Measurements from ENCODE around the gene CCDC97.
"Not testable (repeated sequence)": the region's sequence is repeated elsewhere in the genome, so short reads cannot be mapped to it uniquely, and the experiment has no call there.

The CCDC97 gene

DNA sequence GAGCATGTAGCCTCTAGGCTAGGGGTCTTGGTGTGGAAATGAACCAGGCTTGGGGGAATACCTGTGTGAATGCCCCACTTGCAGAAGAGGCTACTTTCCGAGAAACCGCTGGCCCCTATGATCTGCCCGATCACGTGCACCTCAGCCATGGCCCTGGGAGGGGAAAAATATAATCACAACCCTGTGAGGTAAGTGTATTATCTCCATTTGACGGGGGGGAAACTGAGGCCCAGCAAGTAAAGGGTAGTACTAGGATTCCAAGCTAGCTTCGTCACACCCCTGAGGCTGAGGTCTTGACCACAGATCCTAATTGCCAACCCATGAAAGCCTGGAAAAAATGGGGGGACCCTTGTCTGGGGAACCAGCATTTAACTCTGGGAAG, 53.4 kb downstream of the CCDC97 start:
- Histone ChIP-seq H3K27me3 (ENCODE audit: low read depth) (no peaks in the 10 kb centered on the region), H3K9me3 (no peaks in the 10 kb centered on the region), H3K4me3 (peak overlapping the region; percentile 80), H3K4me1 (peaks cover 5% of the 10 kb centered on the region), H3K36me3 (replicated peaks) (no peaks in the 10 kb centered on the region)
- no peak for DNase-seq (ENCODE audit: low spot score in 2 of 2)
- in situ Hi-C loops (cut with MboI; ENCODE audit: low sequenced_read_pairs) = no loop called here

DNA sequence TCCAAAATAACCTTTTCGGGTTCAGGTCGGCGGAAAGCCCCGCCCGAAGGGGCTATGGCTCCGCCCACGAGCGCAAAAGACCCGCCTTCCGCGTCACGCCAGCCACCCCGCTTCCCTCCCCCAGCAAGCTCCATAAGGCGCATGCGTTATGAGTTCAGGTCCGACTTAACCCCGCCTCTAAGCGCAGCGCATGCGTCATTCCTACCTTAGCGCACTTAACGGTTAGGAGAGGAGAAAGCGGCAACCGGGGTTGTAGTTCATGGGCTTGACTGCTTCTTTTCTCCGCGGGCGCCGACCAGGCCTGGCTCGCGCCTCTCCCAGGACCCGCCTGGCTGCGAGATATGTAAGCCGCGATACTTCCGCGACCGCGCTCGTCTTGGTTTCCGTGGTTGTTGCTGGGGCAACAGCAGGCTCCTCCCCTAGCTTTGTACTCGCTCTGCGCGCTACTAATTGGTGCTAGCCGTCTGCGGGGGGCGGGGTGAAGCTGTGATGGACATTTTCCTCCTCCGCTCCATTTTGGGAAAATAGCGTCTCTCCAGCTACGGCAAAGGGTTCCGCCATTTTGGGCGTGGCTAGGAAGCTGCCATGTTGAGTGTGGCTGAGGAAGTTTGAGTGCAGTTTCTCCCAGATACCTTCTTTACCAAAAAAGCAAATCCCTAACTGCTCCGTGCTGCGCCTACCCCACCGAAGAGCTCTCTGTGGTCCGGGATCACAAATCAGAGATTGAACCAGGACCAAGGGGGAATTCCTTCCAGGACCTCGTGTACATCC, 54.0 kb downstream of the CCDC97 start, which contains the start of gene B9D2:
Gene B9D2 (minus strand): TSS at position 397 of the 771 bp plus-strand sequence. CDS start 630 bp downstream, outside the sequence.
- Histone ChIP-seq H3K27me3 (ENCODE audit: low read depth) (no peaks in the 10 kb centered on the region), H3K4me3 (peak within 1 kb of the TSS; percentile 80), H3K36me3 (replicated peaks) (no peaks in the 10 kb centered on the region), H3K4me1 (peaks cover 5% of the 10 kb centered on the region), H3K9me3 (no peaks in the 10 kb centered on the region)
- in situ Hi-C loops (cut with MboI; ENCODE audit: low sequenced_read_pairs) = no loop called here
- peak; percentile 96 to 99 for DNase-seq (ENCODE audit: low spot score in 2 of 2)

DNA sequence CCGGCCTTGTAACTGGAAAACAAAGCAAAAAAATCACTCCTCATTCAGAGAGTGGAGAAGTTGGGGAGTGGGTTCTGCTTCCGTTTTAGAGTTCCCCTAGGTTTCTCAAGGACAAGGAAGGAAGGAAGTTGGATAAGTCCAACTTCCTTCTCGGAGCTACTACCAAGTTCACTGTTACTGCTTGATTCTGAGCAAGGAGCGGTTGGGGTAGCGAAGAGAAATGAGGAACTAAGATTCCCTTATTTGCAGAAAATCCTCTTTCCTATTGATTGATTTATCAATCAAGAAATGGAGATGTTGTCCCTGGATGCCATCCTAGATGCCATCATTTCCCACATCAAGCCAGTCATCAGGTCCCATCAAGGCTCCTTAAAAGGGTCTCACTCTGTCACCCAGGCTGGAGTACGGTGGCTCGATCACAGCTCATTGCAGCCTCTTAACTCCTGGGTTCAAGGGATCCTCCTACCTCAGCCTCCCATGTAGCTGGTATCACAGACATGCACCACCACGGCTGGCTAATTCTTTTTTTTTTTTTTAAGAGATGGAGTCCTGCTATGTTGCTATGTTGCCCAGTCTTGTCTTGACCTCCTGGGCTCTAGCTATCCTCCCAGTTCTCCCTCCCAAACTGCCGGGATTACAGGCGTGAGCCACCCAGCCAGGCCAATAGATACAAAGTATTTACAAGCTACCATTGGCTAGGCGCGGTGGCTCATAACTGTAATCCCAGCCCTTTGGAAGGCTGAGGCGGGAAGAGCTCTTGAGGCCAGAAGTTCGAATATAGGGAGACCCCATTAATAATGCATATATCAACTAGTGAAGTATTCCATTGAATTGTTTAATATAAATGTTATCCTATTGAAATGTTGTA, 54.8 kb downstream of the CCDC97 start:
- H3K4me1 ChIP-seq = peaks cover 5% of the 10 kb centered on the region
- H3K4me3 ChIP-seq = peak overlapping the region; percentile 80
- no peak for DNase-seq (ENCODE audit: low spot score in 2 of 2)
- no peaks in the 10 kb centered on the region for H3K36me3 ChIP-seq (replicated peaks)
- in situ Hi-C loops (cut with MboI; ENCODE audit: low sequenced_read_pairs) = no loop called here
- no peaks in the 10 kb centered on the region for H3K27me3 ChIP-seq (ENCODE audit: low read depth)
- no peaks in the 10 kb centered on the region for H3K9me3 ChIP-seq

DNA sequence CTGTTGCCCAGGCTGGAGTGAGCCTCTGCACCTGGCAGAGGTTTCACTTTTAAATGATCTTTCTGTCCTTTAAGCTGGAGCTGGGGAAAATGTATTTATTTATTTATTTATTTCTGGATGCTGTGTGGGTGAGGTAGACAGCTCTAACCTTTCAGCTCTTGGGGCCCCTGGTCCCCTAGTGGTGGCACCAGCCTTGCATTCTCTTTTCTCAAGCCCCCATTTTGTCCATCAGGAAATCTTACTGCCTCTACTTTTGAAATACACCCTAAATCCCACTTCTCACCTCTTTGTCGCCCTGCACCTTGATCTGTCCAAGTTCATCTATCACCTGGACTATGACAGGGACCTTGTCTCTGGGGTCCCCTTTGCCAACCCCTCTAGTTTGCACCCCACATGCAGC, 56.1 kb downstream of the CCDC97 start:
- no peak overlapping the region for H3K4me3 ChIP-seq
- no peaks in the 10 kb centered on the region for H3K27me3 ChIP-seq (ENCODE audit: low read depth)
- peaks cover 5% of the 10 kb centered on the region for H3K4me1 ChIP-seq
- no peaks in the 10 kb centered on the region for H3K9me3 ChIP-seq
- no peak for DNase-seq (ENCODE audit: low spot score in 2 of 2)
- in situ Hi-C loops (cut with MboI; ENCODE audit: low sequenced_read_pairs) = no loop called here
- no peaks in the 10 kb centered on the region for H3K36me3 ChIP-seq (replicated peaks)

DNA sequence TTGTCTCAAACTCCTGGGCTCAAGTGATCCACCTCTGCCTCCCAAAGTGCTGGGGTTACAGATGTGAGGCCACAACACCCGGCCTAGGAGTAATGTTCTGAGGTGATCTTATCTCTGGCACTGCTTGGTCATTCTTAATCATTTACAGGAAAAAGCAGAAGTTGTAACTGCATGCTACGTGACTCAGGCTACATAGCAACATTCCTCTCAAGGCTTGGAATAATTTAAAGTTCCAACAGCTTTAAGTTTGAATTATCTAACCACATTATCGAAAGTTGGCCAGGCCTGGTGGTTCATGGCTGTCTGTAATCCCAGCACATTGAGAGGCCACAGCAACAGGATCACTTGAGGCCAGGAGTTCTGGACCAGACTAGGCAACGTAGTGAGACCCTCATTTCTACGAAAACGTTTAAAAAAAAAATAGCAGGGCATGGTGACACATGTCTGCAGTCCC, 57.9 kb downstream of the CCDC97 start:
- Histone ChIP-seq H3K4me1 (peaks cover 5% of the 10 kb centered on the region), H3K36me3 (replicated peaks) (no peaks in the 10 kb centered on the region), H3K4me3 (no peak overlapping the region), H3K27me3 (ENCODE audit: low read depth) (no peaks in the 10 kb centered on the region), H3K9me3 (no peaks in the 10 kb centered on the region)
- in situ Hi-C loops (cut with MboI; ENCODE audit: low sequenced_read_pairs) = no loop called here
- no peak for DNase-seq (ENCODE audit: low spot score in 2 of 2)

DNA sequence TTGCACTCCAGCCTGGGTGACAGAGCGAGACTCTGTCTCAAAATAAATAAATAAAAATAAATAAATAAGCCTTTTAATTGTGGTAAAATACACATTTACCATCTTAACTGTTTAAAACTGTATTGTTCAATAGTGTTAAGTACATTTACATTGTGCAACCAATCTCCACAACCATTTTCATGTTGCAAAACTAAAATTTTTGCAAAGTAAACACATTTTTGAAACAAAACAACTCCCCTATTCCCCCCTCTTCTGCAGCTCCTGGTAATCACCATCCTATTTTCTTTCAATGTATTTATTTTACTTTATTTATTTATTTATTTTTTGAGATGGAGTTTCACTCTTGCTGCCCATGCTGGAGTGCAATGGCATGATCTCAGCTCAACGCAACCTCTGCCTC, 59.8 kb downstream of the CCDC97 start:
- H3K4me3 ChIP-seq = no peak overlapping the region
- H3K9me3 ChIP-seq = no peaks in the 10 kb centered on the region
- DNase-seq (ENCODE audit: low spot score in 2 of 2) = no peak
- no peaks in the 10 kb centered on the region for H3K27me3 ChIP-seq (ENCODE audit: low read depth)
- H3K4me1 ChIP-seq = no peaks in the 10 kb centered on the region
- in situ Hi-C loops (cut with MboI; ENCODE audit: low sequenced_read_pairs) = no loop called here
- H3K36me3 ChIP-seq (replicated peaks) = no peaks in the 10 kb centered on the region

DNA sequence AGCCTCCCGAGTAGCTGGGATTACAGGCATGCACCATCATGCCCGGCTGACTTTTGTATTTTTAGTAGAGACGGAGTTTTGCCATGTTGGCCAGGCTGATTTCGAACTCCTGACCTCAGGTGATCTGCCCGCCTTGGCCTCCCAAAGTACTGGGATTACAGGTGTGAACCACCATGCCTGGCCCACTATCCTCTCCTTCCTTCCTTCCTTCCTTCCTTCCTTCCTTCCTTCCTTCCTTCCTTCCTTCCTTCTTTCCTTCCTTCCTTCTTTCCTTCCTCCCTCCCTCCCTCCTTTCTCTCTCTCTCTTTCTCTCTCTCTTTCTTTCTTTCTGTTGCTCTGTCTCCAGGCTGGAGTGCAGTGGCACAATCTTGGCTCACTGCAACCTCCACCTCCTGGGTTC, 61.1 kb downstream of the CCDC97 start:
- in situ Hi-C loops (cut with MboI; ENCODE audit: low sequenced_read_pairs); H3K27me3 ChIP-seq (ENCODE audit: low read depth); H3K9me3 ChIP-seq; DNase-seq (ENCODE audit: low spot score in 2 of 2); H3K4me1 ChIP-seq; H3K4me3 ChIP-seq; H3K36me3 ChIP-seq (replicated peaks): not testable (repeated sequence)

DNA sequence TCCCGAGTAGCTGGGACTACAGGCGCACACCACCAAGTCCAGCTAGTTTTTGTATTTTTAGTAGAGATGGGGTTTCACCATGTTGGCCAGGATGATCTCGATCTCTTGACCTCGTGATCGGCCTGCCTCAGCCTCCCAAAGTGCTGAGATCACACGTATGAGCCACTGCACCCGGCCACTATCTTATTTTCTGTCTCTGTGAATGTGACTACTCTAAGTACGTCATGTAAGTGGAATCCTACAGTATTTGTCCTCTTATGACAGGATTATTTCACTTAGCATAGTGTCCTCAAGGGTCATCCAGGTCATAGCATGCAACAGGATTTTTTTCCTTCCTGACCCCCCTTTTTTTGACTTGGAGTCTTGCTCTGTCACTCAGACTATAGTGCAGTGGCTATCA, 61.6 kb downstream of the CCDC97 start:
- Histone ChIP-seq H3K27me3 (ENCODE audit: low read depth) (no peaks in the 10 kb centered on the region), H3K4me1 (no peaks in the 10 kb centered on the region), H3K4me3 (no peak overlapping the region), H3K9me3 (no peaks in the 10 kb centered on the region), H3K36me3 (replicated peaks) (no peaks in the 10 kb centered on the region)
- in situ Hi-C loops (cut with MboI; ENCODE audit: low sequenced_read_pairs) = no loop called here
- no peak for DNase-seq (ENCODE audit: low spot score in 2 of 2)

DNA sequence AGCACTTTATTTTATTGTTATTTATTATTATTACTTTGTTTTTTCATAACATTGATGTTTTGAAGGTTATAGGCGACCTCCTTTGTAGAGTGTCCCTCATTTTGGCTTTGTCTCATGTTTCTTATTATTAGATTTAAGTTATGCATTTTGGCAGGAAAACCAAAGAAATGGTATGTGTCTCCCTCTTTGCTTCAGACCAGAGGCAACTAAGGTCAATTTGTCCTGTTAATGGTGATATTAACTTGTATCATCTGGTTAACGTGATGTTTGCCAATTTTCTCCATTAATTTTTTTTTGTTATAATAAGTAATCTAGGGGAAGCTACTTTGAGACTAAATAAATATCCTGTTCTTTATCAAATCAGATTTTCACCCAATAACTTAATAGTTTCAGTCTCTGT, 62.5 kb downstream of the CCDC97 start:
- no peak overlapping the region for H3K4me3 ChIP-seq
- H3K4me1 ChIP-seq = no peaks in the 10 kb centered on the region
- in situ Hi-C loops (cut with MboI; ENCODE audit: low sequenced_read_pairs) = no loop called here
- no peak for DNase-seq (ENCODE audit: low spot score in 2 of 2)
- no peaks in the 10 kb centered on the region for H3K9me3 ChIP-seq
- no peaks in the 10 kb centered on the region for H3K27me3 ChIP-seq (ENCODE audit: low read depth)
- no peaks in the 10 kb centered on the region for H3K36me3 ChIP-seq (replicated peaks)

DNA sequence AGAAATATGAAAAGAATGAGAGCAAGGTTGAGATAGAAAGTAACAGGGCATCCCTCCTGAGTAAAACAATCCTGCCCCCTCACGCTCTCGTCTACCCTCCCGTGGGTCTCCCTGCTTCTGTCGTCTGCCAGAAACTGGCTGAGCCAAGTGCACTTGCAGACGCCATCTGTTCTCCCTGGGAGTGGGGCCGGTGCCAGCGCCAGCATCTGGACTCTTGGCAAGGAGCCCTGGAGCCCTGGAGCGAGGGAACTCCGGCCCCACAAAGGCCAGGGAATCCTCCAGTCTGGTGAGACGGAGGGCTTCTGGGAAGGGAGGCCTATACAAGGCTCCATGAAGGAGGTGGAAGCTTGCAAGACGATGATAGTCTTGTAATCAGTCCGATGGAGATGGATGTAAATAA, 64.0 kb downstream of the CCDC97 start:
- Histone ChIP-seq H3K36me3 (replicated peaks) (no peaks in the 10 kb centered on the region), H3K9me3 (no peaks in the 10 kb centered on the region), H3K4me3 (no peak overlapping the region), H3K4me1 (no peaks in the 10 kb centered on the region), H3K27me3 (ENCODE audit: low read depth) (no peaks in the 10 kb centered on the region)
- in situ Hi-C loops (cut with MboI; ENCODE audit: low sequenced_read_pairs) = no loop called here
- DNase-seq (ENCODE audit: low spot score in 2 of 2) = no peak

Measured in HAP-1 (cell line).